GM21786 (cell line): ENCODE data around the gene ARHGAP8.
"Not testable (repeated sequence)": the region's sequence is repeated elsewhere in the genome, so short reads cannot be mapped to it uniquely, and the experiment has no call there.

ENCODE experiments used
- ATAC-seq: cut with Tn5 transposase; IDR thresholded peaks from one replicate; pipeline ENCODE4 v1.9.1; 2021; ENCODE audit not compliant: unreplicated experiment

The ARHGAP8 gene

DNA sequence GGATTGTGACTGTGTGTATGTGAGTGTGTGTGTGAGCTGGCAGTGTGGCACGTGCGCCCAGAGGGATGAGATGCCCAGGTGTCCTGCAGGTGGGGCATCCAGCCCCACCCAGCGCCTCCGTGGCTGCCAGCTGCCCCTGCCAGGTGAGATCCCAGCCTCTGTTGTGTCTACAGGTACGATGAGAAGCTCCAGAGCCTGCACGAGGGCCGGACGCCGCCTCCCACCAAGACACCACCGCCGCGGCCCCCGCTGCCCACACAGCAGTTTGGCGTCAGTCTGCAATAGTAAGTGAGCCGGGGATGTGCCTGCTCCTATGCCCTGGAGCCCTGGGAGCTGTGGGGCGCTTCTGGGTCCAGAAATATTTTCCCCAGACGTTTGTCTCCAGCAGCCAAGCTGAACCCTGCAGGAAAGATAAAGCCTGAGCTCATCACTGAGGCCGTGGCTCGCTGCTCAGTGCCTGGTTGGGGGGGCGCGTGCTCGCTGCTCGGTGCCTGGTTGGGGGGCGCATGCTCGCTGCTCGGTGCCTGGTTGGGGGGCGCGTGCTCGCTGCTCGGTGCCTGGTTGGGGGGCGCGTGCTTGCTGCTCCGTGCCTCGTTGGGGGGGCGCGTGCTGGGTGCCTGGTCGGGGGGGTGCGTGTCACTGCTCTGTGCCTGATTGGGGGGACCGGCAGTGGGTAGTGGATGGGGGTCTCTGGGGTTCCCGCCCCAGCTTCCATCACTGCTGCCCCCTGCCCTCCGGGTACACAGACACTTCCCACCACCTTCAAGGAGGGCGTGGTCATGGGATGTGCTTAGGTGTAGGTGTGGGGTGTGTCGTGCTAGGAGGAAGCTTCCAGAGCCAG, 73.2 kb downstream of the ARHGAP8 start:
- no peak for ATAC-seq

DNA sequence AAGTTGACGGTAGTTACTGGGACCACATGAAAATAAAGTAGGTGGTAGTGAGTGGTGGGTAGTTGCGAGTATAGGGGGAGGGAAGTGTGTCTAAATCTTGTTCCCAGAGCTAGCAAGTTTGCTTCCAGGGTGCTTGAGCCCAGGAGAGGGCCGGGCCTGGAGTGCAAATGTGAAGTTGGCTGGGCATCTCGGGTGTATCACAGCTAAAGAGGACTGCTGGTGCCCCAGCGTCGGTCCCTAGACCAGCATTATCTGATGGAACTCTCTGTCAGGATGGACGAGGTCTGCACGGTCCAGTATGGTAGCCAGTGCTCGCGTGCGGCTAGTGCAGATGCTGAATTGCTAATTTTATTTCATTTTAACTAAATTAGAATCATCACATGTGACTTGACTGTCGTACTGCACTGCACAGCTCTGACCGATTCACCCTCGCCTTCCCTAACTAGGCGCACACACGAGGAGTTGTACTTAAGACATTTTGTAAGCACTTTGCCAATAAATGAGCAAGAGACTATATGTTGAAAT, 75.4 kb downstream of the ARHGAP8 start:
- ATAC-seq: no peak

DNA sequence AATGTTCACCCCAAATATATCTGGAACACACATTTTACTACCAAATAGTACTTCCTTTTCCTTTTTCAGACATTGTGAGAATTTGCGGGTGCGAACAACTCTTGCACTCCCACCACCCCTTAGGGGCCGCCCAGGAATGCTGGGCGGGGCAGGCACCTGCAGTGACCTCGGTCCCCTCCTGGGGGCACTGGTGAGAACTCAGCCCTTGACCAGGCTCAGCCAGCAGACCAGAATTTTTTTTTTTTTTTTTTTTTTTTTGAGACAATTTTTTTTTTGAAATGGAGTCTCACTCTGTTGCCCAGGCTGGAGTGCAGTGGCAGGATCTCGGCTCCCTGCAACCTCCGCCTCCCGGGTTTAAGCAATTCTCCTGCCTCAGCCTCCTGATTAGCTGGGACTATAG, 75.8 kb downstream of the ARHGAP8 start:
- ATAC-seq: no peak

DNA sequence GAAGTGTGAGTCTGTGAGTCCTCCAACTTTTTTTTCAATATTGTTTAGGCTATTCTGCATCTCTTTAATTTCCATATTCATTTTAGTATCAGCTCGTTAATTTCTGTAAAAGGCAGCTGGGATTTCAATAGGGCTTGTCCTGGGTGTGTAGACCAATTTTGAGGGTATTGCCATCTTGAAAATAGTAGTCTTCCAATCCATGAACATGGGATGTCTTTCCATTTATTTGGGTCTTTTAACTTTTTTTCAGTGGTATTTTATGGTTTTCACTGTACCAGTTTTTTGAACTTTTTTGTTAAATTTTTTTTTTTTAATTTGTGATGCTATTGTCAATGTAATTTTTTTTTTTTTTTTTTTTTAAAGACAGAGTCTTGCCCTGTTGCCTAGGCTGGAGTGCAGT, 79.5 kb downstream of the ARHGAP8 start:
- ATAC-seq: no peak

DNA sequence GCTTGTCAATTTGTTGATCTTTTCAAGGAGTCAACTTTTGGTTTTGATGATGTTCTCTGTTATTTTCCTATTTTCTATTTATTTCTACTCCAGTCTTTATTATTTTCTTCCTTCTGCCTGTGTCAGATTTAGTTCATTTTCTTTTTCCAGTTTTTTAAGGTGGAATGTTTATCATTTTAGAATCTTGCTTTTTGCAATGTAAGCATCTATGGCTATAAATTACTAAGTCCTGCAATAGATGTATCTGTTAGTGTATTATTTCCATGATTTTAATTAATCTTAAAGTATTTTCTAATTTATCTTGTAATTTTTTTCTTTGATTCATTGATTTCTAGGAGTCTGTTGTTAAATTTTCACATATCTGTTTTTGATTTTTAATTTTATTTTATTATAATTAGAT, 81.7 kb downstream of the ARHGAP8 start:
- ATAC-seq: no peak

DNA sequence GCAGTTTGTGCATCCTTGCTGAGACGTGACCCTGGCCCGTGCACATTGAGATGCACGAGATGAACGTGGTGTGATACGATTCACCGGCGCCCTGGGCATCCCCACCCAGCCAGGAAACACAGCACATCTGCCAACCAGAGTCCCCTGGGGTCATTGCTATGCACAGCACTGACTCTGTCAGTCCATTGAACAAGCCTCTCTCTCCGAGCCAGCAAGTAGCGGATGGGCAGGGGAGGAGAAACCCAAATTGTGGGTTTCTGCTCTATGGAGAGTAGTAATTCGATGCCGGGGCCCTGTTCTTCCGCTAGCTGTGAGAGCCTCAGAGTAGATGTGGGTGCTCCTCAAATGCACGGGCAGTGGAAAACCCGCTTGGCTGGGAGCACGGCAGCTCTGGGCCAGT, 85.1 kb downstream of the ARHGAP8 start:
- no peak for ATAC-seq

DNA sequence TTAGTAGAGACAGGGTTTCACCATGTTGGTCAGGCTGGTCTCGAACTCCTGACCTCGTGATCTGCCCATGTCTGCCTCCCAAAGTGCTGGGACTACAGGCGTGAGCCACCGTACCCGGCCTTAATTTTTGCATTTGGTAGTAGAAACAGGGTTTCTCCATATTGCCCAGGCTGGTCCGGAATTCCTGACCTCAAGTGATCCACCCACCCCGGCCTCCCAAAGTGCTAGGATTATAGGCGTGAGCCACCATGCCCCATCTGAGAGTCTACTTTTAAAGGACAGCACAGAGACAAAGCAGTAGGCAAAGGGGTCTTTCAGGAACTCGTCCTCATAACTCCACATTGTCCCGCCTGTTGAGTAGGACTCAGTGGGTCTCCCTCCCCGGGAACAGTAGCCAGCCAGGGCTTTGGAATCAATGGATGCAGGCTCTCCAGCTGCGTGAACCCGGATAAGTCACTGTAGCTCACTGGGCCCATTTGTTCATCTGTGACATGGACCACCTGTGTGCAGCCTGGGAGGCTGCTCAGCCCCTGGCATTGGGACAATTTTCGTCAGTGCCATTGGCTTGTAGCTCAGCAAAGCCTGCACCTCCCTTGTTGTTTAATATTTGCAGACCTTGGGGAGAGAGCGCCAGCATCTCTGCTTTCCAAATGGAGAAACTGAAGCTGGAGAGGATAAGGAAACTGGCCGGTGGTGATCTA, 86.1 kb downstream of the ARHGAP8 start:
- no peak for ATAC-seq

DNA sequence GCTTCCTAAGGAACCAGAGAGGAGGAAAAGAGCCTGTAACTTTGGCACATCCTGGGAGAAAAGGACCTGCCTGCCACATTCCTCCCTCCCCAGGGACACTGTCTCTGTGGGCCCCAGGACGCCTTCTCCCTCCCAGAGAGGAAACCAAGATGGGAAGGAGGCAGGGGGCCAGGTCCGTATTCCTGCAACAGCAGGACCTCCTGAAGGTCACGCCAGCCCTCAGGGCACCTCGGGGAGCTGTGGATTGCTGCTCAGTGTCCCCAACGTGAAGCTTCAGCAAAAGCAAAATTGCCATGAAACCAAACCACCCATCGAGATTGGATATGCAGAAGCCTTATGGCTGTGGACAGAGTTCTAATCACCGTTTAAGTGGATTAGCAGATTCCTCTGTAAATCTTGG, 86.7 kb downstream of the ARHGAP8 start:
- ATAC-seq: no peak

DNA sequence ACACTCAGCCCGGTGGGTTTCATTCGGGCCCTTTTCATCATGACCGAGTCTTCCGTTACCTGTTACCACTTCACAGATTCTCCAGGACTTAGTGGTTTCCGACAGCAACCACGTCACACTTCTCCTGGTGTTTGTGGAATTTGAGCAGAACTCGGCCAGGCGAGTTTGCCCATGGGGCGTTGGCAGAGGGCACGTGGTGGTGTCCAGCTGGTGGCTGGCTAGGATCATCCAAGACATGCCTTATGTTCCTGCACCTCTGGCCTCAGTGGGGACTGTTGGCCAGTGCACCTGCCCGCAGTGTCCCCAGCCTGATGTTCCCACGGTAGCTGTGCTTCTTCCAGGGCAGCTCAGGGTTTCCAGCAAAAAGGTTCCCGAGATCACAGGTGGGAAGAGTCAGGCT, 87.3 kb downstream of the ARHGAP8 start:
- no peak for ATAC-seq

DNA sequence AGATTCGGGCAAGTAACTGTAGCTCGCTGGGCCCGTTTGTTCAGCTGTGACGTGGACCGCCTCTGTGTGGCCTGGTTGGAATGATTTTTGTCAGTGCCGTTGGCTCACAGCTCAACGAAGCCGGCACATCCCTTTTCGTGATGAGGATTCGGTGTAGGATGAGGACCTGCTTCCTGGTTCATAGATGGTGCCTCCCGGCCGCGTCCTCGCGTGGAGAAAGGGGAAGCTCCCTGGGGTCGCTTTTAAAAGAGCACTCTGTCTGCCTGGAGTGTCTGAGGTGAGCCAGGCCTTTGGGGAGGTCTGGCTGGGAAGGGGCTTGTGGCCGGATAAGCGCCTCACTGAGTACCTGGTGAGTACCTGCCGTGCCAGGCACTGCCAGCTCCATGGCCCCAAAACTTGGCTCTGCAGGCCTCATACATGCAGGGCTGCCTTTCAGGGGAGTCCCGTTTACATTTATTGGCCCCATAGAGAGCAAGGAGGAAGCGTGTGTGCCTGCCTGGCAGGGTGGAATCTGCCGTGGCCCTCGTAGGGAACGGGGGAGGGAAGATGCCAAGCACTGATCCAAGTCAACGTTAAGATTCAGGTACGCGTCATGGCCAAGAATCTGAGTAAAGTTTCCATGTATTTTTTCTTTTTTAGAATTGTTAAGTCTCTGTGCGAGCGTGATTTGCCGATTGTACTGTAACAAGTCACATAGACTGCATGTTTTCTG, 88.4 kb downstream of the ARHGAP8 start:
- no peak for ATAC-seq

DNA sequence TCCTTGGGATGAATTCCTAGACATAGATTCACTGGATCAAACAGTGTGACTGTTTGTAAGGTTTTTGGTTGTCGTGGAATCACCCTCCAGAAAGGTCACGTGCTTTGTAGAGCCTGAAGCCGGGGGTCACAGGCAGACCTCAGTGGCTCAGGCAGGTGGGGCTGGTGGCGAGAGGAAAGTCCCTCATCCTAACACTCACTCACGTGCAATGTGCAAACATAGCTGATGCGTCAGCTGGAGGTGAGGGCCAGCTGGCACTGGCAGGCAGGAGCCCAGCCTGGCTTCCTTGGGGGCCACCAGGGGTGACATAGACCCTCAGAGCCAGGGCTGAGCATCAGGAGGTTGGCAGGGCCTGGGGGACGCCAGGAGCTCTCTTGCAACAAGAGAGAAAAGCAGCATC, 90.0 kb downstream of the ARHGAP8 start:
- ATAC-seq: no peak

DNA sequence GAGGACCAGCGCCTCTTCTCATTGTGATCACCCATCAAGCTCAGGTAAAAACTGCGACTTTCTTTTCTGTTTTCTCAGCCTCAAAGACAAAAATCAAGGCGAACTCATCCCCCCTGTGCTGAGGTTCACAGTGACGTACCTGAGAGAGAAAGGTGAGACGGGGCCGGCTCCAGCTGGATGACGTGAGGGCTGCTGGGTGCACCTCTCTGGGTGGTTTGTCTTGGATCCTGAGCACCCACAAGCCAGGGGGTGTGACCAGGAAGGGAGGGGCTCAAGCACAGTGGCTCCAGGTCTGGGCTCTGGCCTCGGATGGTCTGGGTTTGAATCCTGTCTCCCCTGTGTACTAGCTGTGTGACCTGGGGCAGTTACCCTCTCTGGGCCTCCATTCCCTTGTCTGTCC, 92.8 kb downstream of the ARHGAP8 start:
- no peak for ATAC-seq

DNA sequence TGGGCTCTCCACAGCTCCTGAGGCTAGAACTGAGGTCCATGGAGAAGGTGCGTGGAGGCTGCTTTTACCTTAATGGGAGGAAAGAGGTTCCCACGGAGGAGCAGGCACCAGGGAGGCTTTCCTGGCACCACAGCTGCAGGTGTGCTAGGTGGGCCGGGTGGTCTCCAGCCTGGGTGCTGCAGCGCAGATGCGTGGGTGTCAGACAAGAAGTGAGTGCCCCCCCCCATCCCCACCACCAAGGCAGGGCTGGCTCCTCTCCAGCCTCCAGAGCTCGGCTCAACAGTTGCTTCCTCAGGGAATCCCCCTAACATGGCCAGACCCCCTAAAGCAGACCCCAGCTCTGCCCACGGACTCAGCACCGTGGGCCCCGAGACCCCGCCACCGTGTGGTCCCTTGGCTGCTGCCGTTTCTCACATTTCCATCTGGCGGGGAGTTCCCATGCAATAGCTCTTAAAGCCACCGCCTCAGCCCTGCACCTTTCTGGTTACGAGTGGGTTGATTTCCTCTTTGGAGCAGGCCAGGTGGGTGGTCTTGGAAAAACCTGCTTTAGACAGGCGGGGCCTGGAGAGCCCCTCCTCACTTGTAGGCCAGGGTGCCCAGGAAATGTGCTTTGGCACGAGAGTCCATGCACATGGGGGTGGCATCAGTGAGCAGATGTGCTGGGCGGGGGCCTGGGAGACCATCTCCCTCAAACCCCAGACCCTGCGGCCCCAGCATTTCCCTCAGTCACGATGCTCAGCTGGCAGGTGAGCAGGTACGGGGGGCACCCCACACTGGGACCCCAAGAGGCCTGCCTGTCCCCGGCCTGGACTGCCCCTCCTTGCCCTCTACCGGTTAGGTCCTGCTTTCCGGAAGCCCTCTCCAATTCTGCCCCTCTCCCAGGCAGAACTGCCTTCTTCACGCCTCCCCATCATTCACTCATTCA, 93.7 kb downstream of the ARHGAP8 start:
- no peak for ATAC-seq

DNA sequence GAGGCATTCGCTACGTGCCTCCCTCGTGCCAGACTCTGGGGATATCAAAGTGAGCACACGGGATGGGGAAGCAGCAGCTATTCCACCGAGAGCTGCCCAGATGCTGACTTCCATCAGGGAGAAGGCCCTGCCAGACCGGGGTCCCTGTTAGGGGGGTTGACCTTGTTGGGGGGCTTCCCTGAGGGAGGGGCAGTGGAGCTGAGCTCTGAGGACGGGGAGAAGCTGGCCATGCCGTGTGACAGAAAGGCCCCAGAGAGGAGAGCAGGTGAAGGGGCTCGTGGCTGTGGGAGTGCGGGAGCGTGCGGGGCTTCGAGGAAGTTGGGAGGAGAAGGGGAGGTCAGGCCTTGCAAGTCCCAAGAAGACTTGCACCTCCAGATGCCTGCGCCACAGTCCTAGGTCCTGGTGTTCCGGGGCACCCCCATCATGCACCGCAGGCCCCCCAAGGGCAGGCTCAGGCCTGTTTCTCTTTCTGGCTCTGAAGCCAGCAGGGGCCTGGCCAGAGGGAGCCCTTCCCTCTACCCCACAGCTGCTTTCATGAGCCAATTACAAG, 94.4 kb downstream of the ARHGAP8 start:
- ATAC-seq: no peak

DNA sequence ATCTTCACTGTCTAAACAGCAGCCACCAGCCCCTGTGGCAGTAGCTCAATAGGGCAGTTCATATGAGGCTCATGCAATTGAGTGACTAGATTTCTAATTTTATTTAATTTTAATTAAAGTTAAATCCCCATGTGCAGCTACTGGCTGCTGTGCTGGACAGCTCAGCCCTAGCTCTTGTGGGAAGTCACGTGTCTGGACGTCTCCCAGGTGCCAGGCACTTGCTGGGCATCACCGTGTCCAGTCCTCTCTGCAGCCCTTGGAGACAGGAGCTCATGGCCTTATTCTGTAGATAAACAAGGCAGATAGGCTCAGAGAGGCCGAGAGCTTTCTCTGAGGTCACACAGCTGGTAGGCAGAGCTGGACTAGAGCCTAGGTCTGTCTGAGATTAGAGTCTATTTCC, 95.0 kb downstream of the ARHGAP8 start:
- ATAC-seq: no peak

DNA sequence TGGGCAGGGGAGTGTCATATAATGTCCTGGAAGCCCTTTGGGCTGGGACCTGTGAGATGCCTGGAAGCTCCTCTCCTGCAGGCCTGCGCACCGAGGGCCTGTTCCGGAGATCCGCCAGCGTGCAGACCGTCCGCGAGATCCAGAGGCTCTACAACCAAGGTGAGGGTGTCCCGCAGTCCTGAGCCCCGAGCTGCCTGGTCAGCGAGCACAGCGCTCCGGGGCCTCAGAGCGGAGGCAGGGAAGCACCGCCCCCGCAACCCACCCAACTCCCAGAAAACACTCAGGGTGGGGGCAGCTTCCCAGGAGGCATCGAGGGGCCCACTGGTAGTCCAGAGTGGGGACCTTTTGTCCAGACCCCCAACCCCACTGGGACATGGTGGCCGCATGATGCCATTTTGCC, 95.5 kb downstream of the ARHGAP8 start:
- no peak for ATAC-seq

DNA sequence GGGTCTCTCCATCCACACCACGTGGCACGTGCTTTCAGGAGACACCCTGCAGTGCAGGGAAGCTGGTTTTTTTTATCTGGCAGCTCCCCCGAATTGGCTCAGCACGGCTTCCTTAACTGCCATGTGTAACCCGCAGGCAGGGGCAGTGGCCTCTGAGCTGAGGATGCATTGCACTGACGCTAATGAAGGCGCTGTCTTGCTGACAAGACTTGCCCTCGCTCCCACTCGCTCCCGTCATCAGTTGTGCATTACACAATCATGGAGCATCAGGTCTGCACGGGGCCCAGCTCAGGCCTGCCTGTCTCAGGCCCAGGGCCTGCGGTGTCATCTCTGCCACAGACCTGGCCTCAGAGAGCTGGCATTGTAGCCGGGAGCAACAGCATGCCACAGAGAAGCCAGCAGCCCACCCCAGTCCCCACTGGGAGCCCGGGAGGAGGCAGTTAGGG, 95.9 kb downstream of the ARHGAP8 start:
- ATAC-seq: no peak

DNA sequence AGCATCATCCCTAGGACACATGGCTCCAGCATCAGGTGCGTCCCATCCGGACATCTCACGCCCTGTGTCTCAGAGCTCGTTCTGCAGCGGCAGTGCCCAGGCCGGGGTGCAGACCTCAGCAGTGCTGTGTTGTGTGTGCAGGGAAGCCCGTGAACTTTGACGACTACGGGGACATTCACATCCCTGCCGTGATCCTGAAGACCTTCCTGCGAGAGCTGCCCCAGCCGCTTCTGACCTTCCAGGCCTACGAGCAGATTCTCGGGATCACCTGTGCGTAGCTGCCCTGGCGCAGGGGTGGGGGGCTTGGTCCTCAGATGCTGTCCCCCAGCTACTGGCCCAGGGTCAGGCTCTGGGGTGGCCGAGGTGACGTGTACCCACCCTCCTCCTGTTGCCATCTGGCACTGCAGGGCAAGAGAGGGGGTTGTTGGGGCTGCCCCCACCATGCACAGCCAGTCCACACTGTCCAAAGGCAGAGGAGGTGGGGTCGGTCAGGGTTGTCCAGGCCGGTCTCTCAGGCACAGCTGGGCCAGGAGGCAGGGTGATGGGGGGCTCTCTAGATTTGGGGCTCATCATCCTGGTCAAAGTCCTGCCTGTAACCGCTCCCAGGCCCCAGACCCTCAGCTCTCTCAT, 96.5 kb downstream of the ARHGAP8 start:
- ATAC-seq: no peak

DNA sequence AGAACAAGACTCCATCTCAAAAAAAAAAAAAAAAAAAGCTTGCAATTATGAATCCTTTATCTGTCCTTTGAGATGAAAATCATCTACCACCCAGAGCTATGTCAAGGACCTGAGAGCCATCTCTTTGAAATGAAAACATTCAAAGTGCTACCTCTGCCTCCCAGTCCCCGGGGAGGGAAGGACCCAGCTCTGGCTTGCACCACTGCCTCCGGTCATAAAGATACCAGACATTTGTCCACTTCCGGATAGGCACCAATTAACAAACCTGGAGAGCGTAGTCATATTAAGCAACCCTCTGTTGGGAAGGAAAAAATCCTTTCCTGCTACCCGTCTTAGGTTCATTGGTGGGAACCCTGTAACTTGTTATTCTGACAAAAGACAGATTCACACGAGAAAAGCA, 98.6 kb downstream of the ARHGAP8 start:
- ATAC-seq: no peak

DNA sequence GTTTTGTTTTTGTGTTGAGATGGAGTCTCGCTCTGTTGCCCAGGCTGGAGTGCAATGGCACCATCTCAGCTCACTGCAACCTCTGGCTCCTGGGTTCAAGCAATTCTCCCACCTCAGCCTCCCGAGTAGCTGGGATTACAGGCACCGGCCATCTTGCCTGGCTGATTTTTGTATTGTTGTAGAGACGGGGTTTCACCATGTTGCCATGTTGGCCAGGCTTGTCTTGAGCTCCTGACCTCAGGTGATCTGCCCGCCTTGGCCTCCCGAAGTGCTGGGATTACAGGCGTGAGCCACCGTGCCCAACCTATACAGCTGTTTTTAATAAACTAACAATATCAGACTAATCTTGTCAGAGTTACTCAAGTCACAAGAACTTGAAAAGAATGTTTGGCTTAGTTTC, 102.3 kb downstream of the ARHGAP8 start:
- ATAC-seq: not testable (repeated sequence)
